Spinal cord (tissue), 10 donors: ENCODE results near the gene COG8. TPM values are rescaled to one million over a fixed set of nuclear protein-coding genes. Genes with fewer than 3 reads are reported as not detected.

ENCODE experiments used
- DNase-seq, 6 donors: peaks; one replicate each; pipeline versions ENCODE4 v3.0.0 to v3.0.0-alpha.2; 2013 to 2015; ENCODE audit warnings: low spot score in 6 of 6, low read depth in 4 of 6
- H3K27ac ChIP-seq: one replicate; pipeline ENCODE4 v1.5.1; 2013; ENCODE audit warnings: low read depth, low read length, control low read depth
- H3K27me3 ChIP-seq: one replicate; pipeline ENCODE4 v1.6.1; 2013; ENCODE audit warnings: low read length; ENCODE audit not compliant: control insufficient read depth, insufficient read depth
- H3K36me3 ChIP-seq: one replicate; pipeline ENCODE4 v1.6.1; 2013; ENCODE audit warnings: low read length; ENCODE audit not compliant: control insufficient read depth, insufficient read depth
- H3K4me1 ChIP-seq: one replicate; pipeline ENCODE4 v1.6.1; 2013; ENCODE audit warnings: low read length; ENCODE audit not compliant: control insufficient read depth, insufficient read depth
- H3K4me3 ChIP-seq: one replicate; pipeline ENCODE4 v1.5.1; 2013; ENCODE audit warnings: low read depth, low read length, control low read depth
- H3K9me3 ChIP-seq: one replicate; pipeline ENCODE4 v1.6.1; 2013; ENCODE audit warnings: low read length; ENCODE audit not compliant: control insufficient read depth, insufficient read depth
- WGBS: methylation state at CpG from one replicate; pipeline ENCODE4 v1.1.5; 2013; ENCODE audit warnings: missing lambda C conversion rate; ENCODE audit not compliant: insufficient coverage; 5-methylcytosine and 5-hydroxymethylcytosine counted together
- polyA plus RNA-seq, 2 donors: library from polyadenylated mRNA; unstranded; fragments of 120-200 nt; gene quantifications; one replicate each; pipeline ENCODE4 v1.2.1, GENCODE V29; 2013; ENCODE audit not compliant: insufficient read length in 2 of 2
- total RNA-seq, 2 donors: library from RNA; depleted of rRNA in 1 of 2; stranded (reverse); fragments of 120-200 nt in 1 of 2; fragments of >200 nt in 1 of 2; gene quantifications; one replicate each; pipeline versions ENCODE4 v1.2.3 to v1.2.4, GENCODE V29; 2013 to 2014
- donor health status: healthy.

Gene COG8
- total and polyA plus RNA-seq, 4 donors = 31.5 to 41.6 (median 37.1) TPM

DNA sequence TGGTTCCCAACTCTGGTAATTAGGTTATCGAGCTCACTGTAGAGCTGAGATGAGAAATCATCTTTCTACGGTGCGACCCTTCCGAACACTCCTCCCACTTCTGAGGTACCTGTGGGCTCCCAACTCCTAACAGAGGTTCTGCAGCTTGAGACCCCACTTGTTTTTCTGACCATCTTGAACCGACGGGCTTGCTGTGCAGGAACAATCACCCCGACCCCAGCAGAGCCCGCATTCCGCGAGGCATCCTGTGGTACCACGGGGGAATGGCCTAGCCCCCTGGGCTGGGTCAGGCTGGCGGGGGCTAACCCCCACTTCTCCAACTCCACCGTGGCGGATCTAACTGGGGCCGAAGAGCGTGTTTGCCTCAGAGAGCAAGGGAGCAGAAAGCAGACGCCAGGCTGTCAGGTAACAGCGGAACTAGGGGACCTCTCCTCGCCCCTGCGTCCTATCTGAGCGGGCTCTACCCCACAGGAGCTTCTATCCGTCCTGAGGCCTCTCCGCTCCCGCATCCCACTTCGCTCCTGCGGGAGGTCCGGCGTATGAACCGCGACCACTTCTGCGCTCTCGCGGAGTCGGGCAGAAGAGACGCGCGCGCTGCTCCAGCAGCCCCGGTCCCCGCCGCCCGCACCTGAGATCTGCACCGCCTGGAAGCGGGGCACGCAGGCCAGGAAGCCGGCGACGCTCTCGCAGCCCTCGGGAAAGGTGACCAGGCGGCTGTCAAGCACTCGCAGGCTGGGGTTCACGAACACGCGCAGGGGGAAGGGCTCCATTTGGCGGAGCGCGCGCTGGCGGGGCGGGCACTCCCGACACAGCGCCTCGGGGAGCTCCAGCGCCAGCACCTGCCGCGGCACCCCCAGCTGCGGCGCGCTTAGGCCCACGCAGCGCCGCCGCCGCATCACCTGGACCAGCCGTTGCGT is 9.7 kb downstream of the COG8 start:
- Histone ChIP-seq H3K27ac (no peak overlapping the region), H3K36me3 (peaks cover 66% of the 10 kb centered on the region)
- 7% methylated on average over 77 of the region's 77 CpGs for WGBS

DNA sequence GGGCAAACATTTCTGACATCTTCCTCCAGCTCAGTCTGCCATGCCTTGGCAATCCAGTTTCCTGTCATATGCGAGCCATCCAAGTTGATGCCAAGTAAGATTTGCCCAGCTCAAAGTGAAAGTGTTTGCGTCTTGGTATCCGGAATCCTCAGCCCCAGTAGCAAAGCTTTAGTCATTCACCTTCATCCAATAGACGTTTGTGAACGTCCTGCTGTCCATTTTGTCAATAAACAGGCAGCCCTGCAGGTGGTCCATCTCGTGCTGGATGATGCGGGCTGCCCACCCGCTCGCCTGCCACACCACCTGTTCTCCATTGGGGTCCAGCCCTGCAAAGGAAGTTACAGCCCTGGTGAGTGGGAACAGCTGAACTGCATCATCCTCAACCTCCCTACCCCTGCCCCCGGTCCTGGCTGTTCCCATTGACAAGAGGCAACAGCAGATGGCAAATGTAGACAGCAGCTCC is 10.5 kb downstream of the COG8 start:
- peaks cover 37% of the 10 kb centered on the region for H3K4me1 ChIP-seq
- H3K27ac ChIP-seq = no peak overlapping the region
- 59% methylated on average over 10 of the region's 10 CpGs for WGBS
- H3K27me3 ChIP-seq = no peaks in the 10 kb centered on the region
- H3K9me3 ChIP-seq = no peaks in the 10 kb centered on the region
- peaks cover 66% of the 10 kb centered on the region for H3K36me3 ChIP-seq
- no peak for DNase-seq
- H3K4me3 ChIP-seq = no peak overlapping the region

More for the DNA sequence above, 9.7 kb downstream of the COG8 start:
- Histone ChIP-seq H3K27me3 (no peaks in the 10 kb centered on the region), H3K4me3 (peak overlapping the region; percentile 54), H3K9me3 (no peaks in the 10 kb centered on the region), H3K4me1 (peaks cover 37% of the 10 kb centered on the region)
- no peak for DNase-seq

DNA sequence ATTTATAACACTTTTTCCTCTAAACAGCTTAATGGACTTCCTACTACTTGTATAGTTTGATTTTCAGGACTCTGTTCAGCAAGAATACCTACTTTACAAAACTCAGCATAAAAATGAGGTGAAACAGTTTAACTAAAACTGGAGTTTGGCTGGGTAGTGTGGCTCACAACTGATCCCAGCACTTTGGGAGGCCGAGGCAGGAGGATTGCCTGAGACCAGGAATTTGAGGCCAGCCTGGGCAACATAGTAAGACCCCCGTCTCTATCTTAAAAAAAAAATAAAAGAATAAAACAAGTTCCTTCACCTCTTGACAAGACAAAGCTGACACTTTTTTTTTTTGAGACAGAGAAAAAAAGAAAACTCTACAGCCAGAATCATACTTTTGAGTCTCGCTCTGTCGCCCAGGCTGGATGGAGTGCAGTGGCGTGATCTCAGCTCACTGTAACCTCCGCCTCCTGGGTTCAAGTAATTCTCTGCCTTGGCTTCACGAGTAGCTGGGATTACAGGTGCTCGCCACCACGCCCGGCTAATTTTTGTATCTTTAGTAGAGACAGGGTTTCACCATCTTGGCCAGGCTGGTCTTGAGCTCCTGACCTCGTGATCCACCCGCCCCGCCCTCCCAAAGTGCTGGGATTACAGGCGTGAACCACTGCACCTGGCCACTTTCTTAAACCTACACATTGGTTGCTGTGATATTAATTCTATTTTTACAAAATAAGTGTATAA is 11.6 kb downstream of the COG8 start:
- no peak overlapping the region for H3K27ac ChIP-seq
- no peaks in the 10 kb centered on the region for H3K27me3 ChIP-seq
- H3K36me3 ChIP-seq = peaks cover 71% of the 10 kb centered on the region
- WGBS = 100% methylated on average over 3 of the region's 14 CpGs
- H3K4me1 ChIP-seq = peaks cover 37% of the 10 kb centered on the region
- no peak overlapping the region for H3K4me3 ChIP-seq
- no peak for DNase-seq
- no peaks in the 10 kb centered on the region for H3K9me3 ChIP-seq

- H3K27me3 ChIP-seq = no peaks in the 10 kb centered on the region
- DNase-seq = no peak
- peaks cover 34% of the 10 kb centered on the region for H3K4me1 ChIP-seq
- no peak overlapping the region for H3K27ac ChIP-seq
- WGBS = 87% methylated on average over 5 of the region's 7 CpGs
- no peak overlapping the region for H3K4me3 ChIP-seq
- peaks cover 72% of the 10 kb centered on the region for H3K36me3 ChIP-seq
- no peaks in the 10 kb centered on the region for H3K9me3 ChIP-seq
These were observed 13.0 kb downstream of the COG8 start for GRCh38 chr16:69326172-69326873.

DNA sequence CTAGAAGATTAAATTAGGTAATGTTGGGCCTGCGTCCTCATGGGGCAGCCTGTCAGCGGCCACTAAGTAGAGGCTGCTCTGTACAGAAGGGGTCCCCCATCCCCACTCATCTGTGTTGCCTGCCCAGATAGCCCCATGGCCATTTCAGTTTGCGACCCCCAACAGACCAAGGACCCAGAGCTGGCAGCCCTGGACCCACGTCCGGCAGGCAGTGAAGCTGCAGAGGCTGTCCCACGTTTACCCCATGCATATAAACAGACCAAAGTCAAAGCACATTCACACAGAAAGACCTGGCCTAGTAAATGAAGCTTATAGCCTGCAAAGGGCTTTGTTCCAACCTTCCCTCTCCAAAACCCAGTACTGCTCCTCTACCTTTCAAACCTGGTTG is 13.6 kb downstream of the COG8 start:
- H3K36me3 ChIP-seq = peaks cover 74% of the 10 kb centered on the region
- peaks cover 28% of the 10 kb centered on the region for H3K4me1 ChIP-seq

GRCh38 chr16:69324585-69325253 is 14.6 kb downstream of the COG8 start:
- 95% methylated on average over 5 of the region's 10 CpGs for WGBS
- DNase-seq = no peak
- no peaks in the 10 kb centered on the region for H3K9me3 ChIP-seq
- H3K27me3 ChIP-seq = no peaks in the 10 kb centered on the region
- H3K4me3 ChIP-seq = no peak overlapping the region
- H3K36me3 ChIP-seq = peaks cover 82% of the 10 kb centered on the region
- H3K4me1 ChIP-seq = peaks cover 25% of the 10 kb centered on the region
- no peak overlapping the region for H3K27ac ChIP-seq

More for the DNA sequence above, 13.6 kb downstream of the COG8 start:
- Histone ChIP-seq H3K27ac (no peak overlapping the region), H3K4me3 (no peak overlapping the region), H3K27me3 (no peaks in the 10 kb centered on the region), H3K9me3 (no peaks in the 10 kb centered on the region)
- 89% methylated on average over 6 of the region's 6 CpGs for WGBS
- DNase-seq = no peak

DNA sequence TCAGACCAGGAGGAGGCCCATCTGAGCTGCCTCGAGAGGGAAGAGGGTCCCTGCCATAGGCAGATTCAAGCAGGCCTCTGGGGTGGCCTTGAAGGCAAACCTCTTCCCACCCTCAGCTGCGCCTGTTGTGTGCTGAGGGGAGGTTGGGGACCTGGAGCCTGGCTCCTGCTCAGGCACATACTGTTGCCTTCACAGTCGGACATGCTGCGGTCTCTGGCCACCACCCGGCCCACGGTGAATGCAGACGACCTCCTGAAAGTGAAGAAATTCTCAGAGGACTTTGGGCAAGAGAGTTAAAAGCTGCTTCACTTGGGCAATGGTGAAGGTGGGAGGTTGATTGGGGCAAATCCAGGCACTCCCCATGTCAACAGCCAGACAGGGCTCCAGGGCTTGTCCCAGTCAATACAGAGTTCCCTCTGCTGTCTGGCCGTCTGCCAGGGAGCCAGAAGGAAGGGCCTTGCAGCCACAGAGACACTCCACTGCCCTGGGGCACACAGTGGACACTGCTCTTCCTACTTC is 15.3 kb downstream of the COG8 start:
- no peak for DNase-seq
- Histone ChIP-seq H3K4me3 (no peak overlapping the region), H3K4me1 (peaks cover 19% of the 10 kb centered on the region), H3K36me3 (peaks cover 84% of the 10 kb centered on the region), H3K27ac (no peak overlapping the region), H3K9me3 (no peaks in the 10 kb centered on the region), H3K27me3 (no peaks in the 10 kb centered on the region)
- WGBS = 67% methylated on average over 1 of the region's 8 CpGs

DNA sequence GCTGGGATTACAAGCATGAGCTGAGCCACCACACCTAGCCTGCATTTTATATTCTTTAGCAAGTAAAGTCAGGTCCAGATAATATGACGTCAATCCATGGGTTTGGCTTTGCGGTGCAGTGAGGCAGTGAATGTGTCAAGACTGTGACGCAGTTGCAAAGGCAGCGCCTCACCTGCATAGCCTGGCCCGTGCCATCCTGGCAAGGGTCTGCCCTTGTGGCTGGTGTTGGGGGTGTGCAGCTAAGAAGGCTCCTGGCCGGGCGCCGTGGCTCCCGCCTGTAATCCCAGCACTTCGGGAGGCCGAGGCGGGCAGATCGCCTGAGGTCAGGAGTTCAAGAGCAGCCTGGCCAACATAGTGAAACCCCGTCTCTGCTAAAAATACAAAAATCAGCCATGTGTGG is 15.9 kb downstream of the COG8 start:
- peaks cover 15% of the 10 kb centered on the region for H3K4me1 ChIP-seq
- WGBS = 98% methylated on average over 9 of the region's 14 CpGs
- H3K27ac ChIP-seq = no peak overlapping the region
- peaks cover 88% of the 10 kb centered on the region for H3K36me3 ChIP-seq
- no peaks in the 10 kb centered on the region for H3K9me3 ChIP-seq
- DNase-seq = no peak
- no peaks in the 10 kb centered on the region for H3K27me3 ChIP-seq
- no peak overlapping the region for H3K4me3 ChIP-seq

- peaks cover 94% of the 10 kb centered on the region for H3K36me3 ChIP-seq
- DNase-seq = no peak
- no peak overlapping the region for H3K27ac ChIP-seq
- H3K4me3 ChIP-seq = no peak overlapping the region
- 87% methylated on average over 7 of the region's 7 CpGs for WGBS
- no peaks in the 10 kb centered on the region for H3K27me3 ChIP-seq
- H3K4me1 ChIP-seq = peaks cover 8% of the 10 kb centered on the region
- no peaks in the 10 kb centered on the region for H3K9me3 ChIP-seq
These were observed 17.0 kb downstream of the COG8 start for GRCh38 chr16:69322343-69322742.
